ENCODE results near the gene PI4K2B. TPM values are rescaled to one million over a fixed set of nuclear protein-coding genes. Genes with fewer than 3 reads are reported as not detected.

The PI4K2B gene
- total and polyA plus RNA-seq, 12 donors, result 1.6 to 6.0 (median 2.2) TPM

DNA sequence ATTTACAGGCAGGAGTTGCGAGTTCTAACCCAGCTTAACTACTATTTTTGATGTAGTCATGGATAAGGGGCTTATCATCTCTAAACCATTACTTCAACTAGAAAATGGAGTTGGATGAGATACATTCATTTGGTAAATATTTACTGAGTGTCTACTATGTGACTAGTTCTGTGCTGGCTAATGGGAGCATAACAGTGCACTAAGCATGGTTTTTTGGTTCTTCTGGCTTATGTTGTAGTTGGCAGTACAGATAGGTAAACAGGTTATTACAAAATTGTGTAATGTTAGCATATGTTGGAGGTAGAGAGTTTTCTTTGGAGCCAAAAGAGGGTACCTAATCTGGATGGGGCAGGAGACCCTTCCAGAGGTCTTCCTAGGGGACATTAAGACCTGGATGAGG lies 25.8 kb upstream of the PI4K2B start:
- H3K4me1 ChIP-seq, result no peaks in the 10 kb centered on the region
- no peak overlapping the region for H3K27ac ChIP-seq
- TF ChIP-seq, protein P1, sequence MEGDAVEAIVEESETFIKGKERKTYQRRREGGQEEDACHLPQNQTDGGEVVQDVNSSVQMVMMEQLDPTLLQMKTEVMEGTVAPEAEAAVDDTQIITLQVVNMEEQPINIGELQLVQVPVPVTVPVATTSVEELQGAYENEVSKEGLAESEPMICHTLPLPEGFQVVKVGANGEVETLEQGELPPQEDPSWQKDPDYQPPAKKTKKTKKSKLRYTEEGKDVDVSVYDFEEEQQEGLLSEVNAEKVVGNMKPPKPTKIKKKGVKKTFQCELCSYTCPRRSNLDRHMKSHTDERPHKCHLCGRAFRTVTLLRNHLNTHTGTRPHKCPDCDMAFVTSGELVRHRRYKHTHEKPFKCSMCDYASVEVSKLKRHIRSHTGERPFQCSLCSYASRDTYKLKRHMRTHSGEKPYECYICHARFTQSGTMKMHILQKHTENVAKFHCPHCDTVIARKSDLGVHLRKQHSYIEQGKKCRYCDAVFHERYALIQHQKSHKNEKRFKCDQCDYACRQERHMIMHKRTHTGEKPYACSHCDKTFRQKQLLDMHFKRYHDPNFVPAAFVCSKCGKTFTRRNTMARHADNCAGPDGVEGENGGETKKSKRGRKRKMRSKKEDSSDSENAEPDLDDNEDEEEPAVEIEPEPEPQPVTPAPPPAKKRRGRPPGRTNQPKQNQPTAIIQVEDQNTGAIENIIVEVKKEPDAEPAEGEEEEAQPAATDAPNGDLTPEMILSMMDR (IDR thresholded peaks at IDR 0.05), result no peak
- H3K36me3 ChIP-seq, result no peaks in the 10 kb centered on the region
- no peaks in the 10 kb centered on the region for H3K27me3 ChIP-seq
- no peak for DNase-seq
- no peak overlapping the region for H3K4me3 ChIP-seq
- peaks cover 0 to 14% (median 2%) of the 10 kb centered on the region in 11 donors for H3K9me3 ChIP-seq
- WGBS, 2 donors, result 90 to 100% methylated on average over 1 of the region's 1 CpG
- ATAC-seq, result no peak
- intact Hi-C loops (cut with DNase I), result no loop called here

DNA sequence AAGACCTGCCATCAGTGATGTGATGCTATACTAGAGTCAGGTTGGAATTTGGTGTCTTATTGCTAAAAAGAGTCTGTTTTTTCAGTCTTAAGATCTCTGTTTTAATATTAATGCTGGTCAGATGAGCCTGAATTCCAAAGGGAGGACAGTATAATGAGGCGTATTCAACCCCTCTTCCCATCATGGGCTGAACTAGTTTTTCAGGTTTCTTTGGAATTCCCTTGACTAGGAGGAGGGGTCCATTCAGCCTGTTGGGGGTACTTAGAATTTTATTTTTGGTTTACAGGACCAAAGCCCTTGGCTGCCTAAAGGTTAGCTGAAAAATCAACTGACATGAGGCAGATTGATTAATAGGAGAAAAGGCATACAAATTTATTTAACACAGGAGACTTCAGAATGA lies 24.1 kb upstream of the PI4K2B start:
- H3K9me3 ChIP-seq, result peaks cover 0 to 15% (median 2%) of the 10 kb centered on the region in 11 donors
- H3K36me3 ChIP-seq, result no peaks in the 10 kb centered on the region
- 81 to 100% methylated on average over 1 of the region's 1 CpG for whole genome bisulfite sequencing, 2 donors
- no peak overlapping the region for H3K4me3 ChIP-seq
- H3K4me1 ChIP-seq, result peaks cover 0 to 10% (median 0%) of the 10 kb centered on the region in 9 donors
- H3K27ac ChIP-seq, result no peak overlapping the region
- ATAC-seq (no peak), DNase-seq (no peak)
- H3K27me3 ChIP-seq, result no peaks in the 10 kb centered on the region
- intact Hi-C loops (cut with DNase I), result no loop called here
- TF ChIP-seq, protein P1 (IDR thresholded peaks at IDR 0.05), result no peak

DNA sequence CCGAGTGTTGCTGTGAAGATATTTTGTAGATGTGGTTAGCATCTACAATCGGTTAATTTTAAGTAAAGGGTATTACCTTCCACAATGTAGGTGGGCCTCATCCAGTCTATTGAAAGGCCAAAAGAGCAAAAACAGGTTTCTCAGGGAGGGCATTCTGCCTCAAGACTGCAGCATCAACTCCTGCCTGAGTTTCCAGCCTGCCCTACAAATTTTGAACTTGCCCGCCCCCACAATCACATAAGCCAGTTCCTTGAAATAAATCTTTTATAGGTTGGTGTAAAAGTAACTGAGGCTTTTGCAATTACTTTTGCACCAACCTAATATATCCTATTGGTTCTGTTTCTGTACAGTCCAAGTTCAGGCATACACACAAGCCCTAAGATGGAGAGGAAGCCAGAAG lies 22.1 kb upstream of the PI4K2B start:
- intact Hi-C loops (cut with DNase I), result no loop called here
- Histone ChIP-seq H3K4me1 (peaks cover 0 to 10% (median 0%) of the 10 kb centered on the region in 9 donors), H3K4me3 (no peak overlapping the region), H3K9me3 (peaks cover 0 to 15% (median 2%) of the 10 kb centered on the region in 11 donors), H3K27me3 (no peaks in the 10 kb centered on the region), H3K27ac (no peak overlapping the region), H3K36me3 (no peaks in the 10 kb centered on the region)
- ATAC-seq, result no peak
- DNase-seq, result no peak
- TF ChIP-seq, protein P1 (IDR thresholded peaks at IDR 0.05), result no peak
- 91 to 95% methylated on average over 3 of the region's 3 CpGs for WGBS, 2 donors

DNA sequence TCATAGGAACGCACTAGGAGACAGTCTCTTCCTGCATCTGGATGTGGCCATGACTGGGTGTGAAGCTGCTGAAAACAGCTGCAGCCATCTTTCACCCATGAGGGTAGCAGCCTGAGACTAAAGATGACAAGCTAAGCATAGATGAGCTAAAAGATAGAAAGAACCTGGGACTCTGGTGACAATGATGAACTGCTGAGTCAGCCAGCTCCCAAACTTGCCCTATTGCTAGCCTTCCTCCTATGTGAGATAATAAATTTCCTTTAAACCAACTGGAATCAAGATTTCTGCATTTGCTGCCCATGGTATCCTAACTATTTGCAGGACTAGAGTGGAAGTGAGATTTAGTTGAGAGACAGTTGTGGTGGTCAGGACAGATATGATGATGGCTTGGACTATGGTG lies 21.0 kb upstream of the PI4K2B start:
- DNase-seq, result no peak
- TF ChIP-seq, protein P1 (IDR thresholded peaks at IDR 0.05), result no peak
- H3K9me3 ChIP-seq, result peaks cover 0 to 15% (median 2%) of the 10 kb centered on the region in 11 donors
- no peak overlapping the region for H3K4me3 ChIP-seq
- peaks cover 0 to 10% (median 0%) of the 10 kb centered on the region in 9 donors for H3K4me1 ChIP-seq
- ATAC-seq, result no peak
- H3K27me3 ChIP-seq, result no peaks in the 10 kb centered on the region
- intact Hi-C loops (cut with DNase I), result no loop called here
- no peaks in the 10 kb centered on the region for H3K36me3 ChIP-seq
- 94 to 98% methylated on average over 1 of the region's 1 CpG for WGBS, 2 donors
- no peak overlapping the region for H3K27ac ChIP-seq
